CD14-positive monocyte (primary cell): ENCODE measurements around the gene ARL15. TPM values are rescaled to one million over a fixed set of nuclear protein-coding genes. Genes with fewer than 3 reads are reported as not detected.

Experiments used
- DNase-seq, 3 donors: peaks; one replicate each; pipeline ENCODE4 v3.0.0-alpha.2; 2011 to 2022
- H2AFZ ChIP-seq: 2 replicates; pipeline ENCODE4 v1.6.0; 2012; ENCODE audit warnings: mild to moderate bottlenecking, low read depth, low read length, inconsistent platforms; ENCODE audit not compliant: insufficient read depth, poor library complexity, severe bottlenecking
- H3K27ac ChIP-seq, 2 donors: 1 replicate in 1 of 2; 2 replicates in 1 of 2; pipeline ENCODE4 v1.5.1; 2012 to 2013; ENCODE audit warnings: low read length in 2 of 2, control low read depth in 1 of 2, inconsistent platforms in 1 of 2, low read depth in 1 of 2, mild to moderate bottlenecking in 1 of 2
- H3K27me3 ChIP-seq, 2 donors: one replicate each; pipeline versions ENCODE4 v1.6.0 to v1.6.1; 2011 to 2013; ENCODE audit warnings: low read length in 2 of 2; ENCODE audit not compliant: control insufficient read depth in 2 of 2, insufficient read depth in 2 of 2
- H3K36me3 ChIP-seq, 2 donors: replicated peaks in 1 of 2; 1 replicate in 1 of 2; 2 replicates in 1 of 2; pipeline versions ENCODE4 v1.5.1 to v1.6.1; 2012 to 2013; ENCODE audit warnings: low read length in 2 of 2, control low read depth in 1 of 2, inconsistent platforms in 1 of 2, mild to moderate bottlenecking in 1 of 2; ENCODE audit not compliant: insufficient read depth in 2 of 2, control insufficient read depth in 1 of 2
- H3K4me1 ChIP-seq, 2 donors: 1 replicate in 1 of 2; 2 replicates in 1 of 2; pipeline versions ENCODE4 v1.5.1 to v1.6.1; 2012 to 2013; ENCODE audit warnings: low read length in 2 of 2, control low read depth in 1 of 2, inconsistent platforms in 1 of 2, mild to moderate bottlenecking in 1 of 2, moderate library complexity in 1 of 2; ENCODE audit not compliant: insufficient read depth in 2 of 2, control insufficient read depth in 1 of 2
- H3K4me2 ChIP-seq: replicated peaks from 2 replicates; pipeline ENCODE3; 2012; ENCODE audit warnings: low read length, moderate library complexity, mild to moderate bottlenecking; ENCODE audit not compliant: poor library complexity, severe bottlenecking; ENCODE audit errors: extremely low read depth
- H3K4me3 ChIP-seq, 3 experiments: fragments of 200-600 bp in 1 of 3; sonication (generic) in 1 of 3; replicated peaks in 1 of 3; 1 replicate in 2 of 3; 2 replicates in 1 of 3; pipeline ENCODE4 v1.5.1; 2011 to 2013; ENCODE audit warnings: low read length in 3 of 3, mild to moderate bottlenecking in 3 of 3, control low read depth in 2 of 3, low read depth in 2 of 3, inconsistent platforms in 1 of 3, moderate library complexity in 1 of 3
- H3K79me2 ChIP-seq: 2 replicates; pipeline ENCODE4 v1.6.0; 2012; ENCODE audit warnings: mild to moderate bottlenecking, control low read depth, inconsistent platforms, low read length, moderate library complexity; ENCODE audit not compliant: insufficient read depth
- H3K9ac ChIP-seq: 2 replicates; pipeline ENCODE4 v1.6.0; 2017; ENCODE audit warnings: low read length, mild to moderate bottlenecking; ENCODE audit not compliant: insufficient read depth, poor library complexity, severe bottlenecking
- H3K9me3 ChIP-seq, 2 donors: replicated peaks in 1 of 2; 1 replicate in 1 of 2; 2 replicates in 1 of 2; pipeline versions ENCODE4 v1.5.1 to v1.6.1; 2012 to 2013; ENCODE audit warnings: low read length in 2 of 2, control low read depth in 1 of 2; ENCODE audit not compliant: control insufficient read depth in 1 of 2, insufficient read depth in 1 of 2
- H4K20me1 ChIP-seq: 2 replicates; pipeline ENCODE4 v1.6.0; 2012; ENCODE audit warnings: mild to moderate bottlenecking, low read length, control low read depth, moderate library complexity; ENCODE audit not compliant: insufficient read depth
- H3K27ac Mint-ChIP-seq, 7 donors: one replicate each; pipeline ENCODE4 v1.8.0; 2020; ENCODE audit warnings: mild to moderate bottlenecking in 7 of 7, mixed read lengths in 7 of 7, moderate library complexity in 6 of 7, inconsistent platforms in 2 of 7
- H3K27me3 Mint-ChIP-seq, 3 donors: one replicate each; pipeline ENCODE4 v1.8.0; 2021 to 2022; ENCODE audit warnings: low read depth in 3 of 3, mild to moderate bottlenecking in 3 of 3, mixed read lengths in 3 of 3, moderate library complexity in 3 of 3, inconsistent platforms in 1 of 3
- H3K36me3 Mint-ChIP-seq, 2 donors: one replicate each; pipeline ENCODE4 v1.8.0; 2020; ENCODE audit warnings: mixed read lengths in 2 of 2, inconsistent platforms in 1 of 2, mild to moderate bottlenecking in 1 of 2
- H3K4me1 Mint-ChIP-seq: one replicate; pipeline ENCODE4 v1.8.0; 2020; ENCODE audit warnings: mild to moderate bottlenecking, mixed read lengths
- H3K4me3 Mint-ChIP-seq, 2 donors: one replicate each; pipeline ENCODE4 v1.8.0; 2020; ENCODE audit warnings: mild to moderate bottlenecking in 2 of 2, mixed read lengths in 2 of 2, moderate library complexity in 1 of 2
- H3K9me3 Mint-ChIP-seq, 7 donors: one replicate each; pipeline ENCODE4 v1.8.0; 2020 to 2022; ENCODE audit warnings: mixed read lengths in 7 of 7, mild to moderate bottlenecking in 6 of 7, moderate library complexity in 6 of 7, inconsistent platforms in 2 of 7
- WGBS: methylation state at CpG from one replicate; pipeline ENCODE4 v1.1.5; 2013; ENCODE audit warnings: missing lambda C conversion rate; ENCODE audit not compliant: insufficient coverage; 5-methylcytosine and 5-hydroxymethylcytosine counted together
- intact Hi-C, 2 donors: fragments of 100-400 bp; cut with micrococcal nuclease; formaldehyde crosslinking; loops; one replicate each; pipeline versions ENCODE4 v1.15.0 to v1.15.1; 2023
- polyA plus RNA-seq, 3 donors: library from polyadenylated mRNA; depleted of rRNA in 1 of 3; unstranded in 2 of 3; stranded (reverse) in 1 of 3; fragments of 300-500 nt in 2 of 3; fragments of >200 nt in 1 of 3; fragmentation: Illumina TruSeq in 2 of 3; gene quantifications; 1 replicate in 2 of 3; 2 replicates in 1 of 3; pipeline ENCODE4 v1.2.3, GENCODE V29; 2012 to 2021
- TF ChIP-seq, protein P1 (sequence below): fragments of 200-600 bp; IDR thresholded peaks from one replicate; pipeline ENCODE4 v1.8.0; 2022; ENCODE audit warnings: antibody characterized with exemption, mild to moderate bottlenecking

ARL15 gene
- polyA plus RNA-seq, 3 donors = 10.5 to 27.6 (median 18.0) TPM

DNA sequence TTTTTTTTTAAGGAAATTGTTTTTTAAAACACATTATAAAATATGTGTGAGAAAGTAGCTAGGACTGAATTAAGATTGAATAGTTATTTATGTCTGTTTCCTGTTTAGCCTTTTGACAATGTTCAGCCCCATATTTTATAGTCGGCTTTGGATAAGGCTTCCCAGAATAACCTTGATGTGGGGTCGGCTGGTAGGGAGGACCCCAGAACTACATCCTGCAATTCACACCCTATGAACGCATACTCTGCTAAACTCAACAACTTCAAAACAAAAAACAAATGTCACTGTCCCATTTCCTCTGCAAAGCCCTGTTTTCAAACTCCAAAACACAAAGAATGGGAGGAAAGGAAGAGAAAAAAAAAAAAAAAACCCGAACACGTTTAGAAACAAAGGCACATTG lies 63.1 kb downstream of the ARL15 start:
- no peaks in the 10 kb centered on the region for H3K27me3 ChIP-seq
- H3K4me1 Mint-ChIP-seq = no peaks in the 10 kb centered on the region
- intact Hi-C loops = loop anchor here (5.0 to 10.0 kb wide), 3 partner anchors 165 to 648 kb away; no protein-coding TSS in a partner anchor
- H3K9me3 ChIP-seq = no peaks in the 10 kb centered on the region
- no peak overlapping the region for H3K4me3 Mint-ChIP-seq
- peaks cover 0 to 2% (median 0%) of the 10 kb centered on the region in 3 donors for H3K27me3 Mint-ChIP-seq
- no peak overlapping the region for H3K27ac ChIP-seq
- H3K4me3 ChIP-seq = no peak overlapping the region
- H3K79me2 ChIP-seq = peaks cover 10% of the 10 kb centered on the region
- peaks cover 2 to 4% of the 10 kb centered on the region in 2 donors for H3K36me3 Mint-ChIP-seq
- H2AFZ ChIP-seq = no peak overlapping the region
- no peaks in the 10 kb centered on the region for H3K9me3 Mint-ChIP-seq
- no peaks in the 10 kb centered on the region for H3K36me3 ChIP-seq
- H3K9ac ChIP-seq = no peak overlapping the region
- no peak overlapping the region for H3K27ac Mint-ChIP-seq
- no peak overlapping the region for H3K4me2 ChIP-seq
- no CpG with 5 or more reads among the region's 5 CpGs for WGBS
- no peak for DNase-seq
- TF ChIP-seq, protein P1, sequence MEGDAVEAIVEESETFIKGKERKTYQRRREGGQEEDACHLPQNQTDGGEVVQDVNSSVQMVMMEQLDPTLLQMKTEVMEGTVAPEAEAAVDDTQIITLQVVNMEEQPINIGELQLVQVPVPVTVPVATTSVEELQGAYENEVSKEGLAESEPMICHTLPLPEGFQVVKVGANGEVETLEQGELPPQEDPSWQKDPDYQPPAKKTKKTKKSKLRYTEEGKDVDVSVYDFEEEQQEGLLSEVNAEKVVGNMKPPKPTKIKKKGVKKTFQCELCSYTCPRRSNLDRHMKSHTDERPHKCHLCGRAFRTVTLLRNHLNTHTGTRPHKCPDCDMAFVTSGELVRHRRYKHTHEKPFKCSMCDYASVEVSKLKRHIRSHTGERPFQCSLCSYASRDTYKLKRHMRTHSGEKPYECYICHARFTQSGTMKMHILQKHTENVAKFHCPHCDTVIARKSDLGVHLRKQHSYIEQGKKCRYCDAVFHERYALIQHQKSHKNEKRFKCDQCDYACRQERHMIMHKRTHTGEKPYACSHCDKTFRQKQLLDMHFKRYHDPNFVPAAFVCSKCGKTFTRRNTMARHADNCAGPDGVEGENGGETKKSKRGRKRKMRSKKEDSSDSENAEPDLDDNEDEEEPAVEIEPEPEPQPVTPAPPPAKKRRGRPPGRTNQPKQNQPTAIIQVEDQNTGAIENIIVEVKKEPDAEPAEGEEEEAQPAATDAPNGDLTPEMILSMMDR = no peak
- H4K20me1 ChIP-seq = peaks cover 96% of the 10 kb centered on the region
- peaks cover 18 to 22% of the 10 kb centered on the region in 2 donors for H3K4me1 ChIP-seq

DNA sequence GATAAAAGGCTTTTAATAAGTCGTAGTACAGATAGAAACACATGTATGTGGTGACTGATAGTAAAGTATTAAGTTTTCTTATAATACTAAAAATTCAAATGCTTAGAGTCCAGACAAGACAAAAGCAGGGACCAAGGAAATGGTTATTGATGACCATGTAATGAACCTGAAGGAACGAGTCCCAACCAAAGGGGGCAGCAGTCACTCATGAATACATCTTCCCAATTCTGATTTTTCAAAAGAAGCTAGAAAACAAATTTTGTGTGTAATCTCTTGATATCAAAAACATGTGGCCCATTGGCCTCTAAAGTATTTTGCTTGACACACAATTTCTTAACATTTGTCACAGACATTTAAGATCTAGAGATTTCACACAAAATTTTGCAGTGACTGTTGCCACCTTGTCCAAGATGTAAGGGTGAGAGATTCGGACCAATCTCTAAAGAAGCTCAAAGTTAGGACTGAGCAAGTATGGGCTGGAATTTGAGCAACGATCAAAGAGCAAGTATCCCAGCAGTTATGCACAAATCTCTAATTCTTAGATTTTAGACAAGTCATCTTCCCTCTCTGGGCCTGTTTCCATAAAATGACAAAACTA lies 66.8 kb downstream of the ARL15 start:
- intact Hi-C loops = loop anchor here (5.0 to 10.0 kb wide), 3 partner anchors 179 to 651 kb away; no protein-coding TSS in a partner anchor
- Mint-ChIP-seq H3K27me3 (peaks cover 0 to 2% (median 0%) of the 10 kb centered on the region in 3 donors), H3K27ac (no peak overlapping the region), H3K4me1 (no peaks in the 10 kb centered on the region), H3K36me3 (peaks cover 2 to 4% of the 10 kb centered on the region in 2 donors), H3K9me3 (no peaks in the 10 kb centered on the region), H3K4me3 (no peak overlapping the region)
- Histone ChIP-seq H3K9ac (no peak overlapping the region), H3K79me2 (peaks cover 3% of the 10 kb centered on the region), H3K27me3 (no peaks in the 10 kb centered on the region), H3K4me1 (peaks cover 1 to 3% of the 10 kb centered on the region in 2 donors), H3K9me3 (no peaks in the 10 kb centered on the region), H3K4me2 (no peak overlapping the region), H4K20me1 (peaks cover 84% of the 10 kb centered on the region), H3K27ac (no peak overlapping the region), H2AFZ (no peak overlapping the region), H3K36me3 (no peaks in the 10 kb centered on the region), H3K4me3 (no peak overlapping the region)
- TF ChIP-seq, protein P1 = peak; percentile 87
- WGBS = no CpG with 5 or more reads among the region's 4 CpGs
- DNase-seq = peak; percentile 21 to 43 (median 34)
